ENCODE results near the gene HOXD1. TPM values are rescaled to one million over a fixed set of nuclear protein-coding genes. Genes with fewer than 3 reads are reported as not detected.

HOXD1 gene
- total RNA-seq, 1 experiment from 2014 or later = 1.3 TPM

DNA sequence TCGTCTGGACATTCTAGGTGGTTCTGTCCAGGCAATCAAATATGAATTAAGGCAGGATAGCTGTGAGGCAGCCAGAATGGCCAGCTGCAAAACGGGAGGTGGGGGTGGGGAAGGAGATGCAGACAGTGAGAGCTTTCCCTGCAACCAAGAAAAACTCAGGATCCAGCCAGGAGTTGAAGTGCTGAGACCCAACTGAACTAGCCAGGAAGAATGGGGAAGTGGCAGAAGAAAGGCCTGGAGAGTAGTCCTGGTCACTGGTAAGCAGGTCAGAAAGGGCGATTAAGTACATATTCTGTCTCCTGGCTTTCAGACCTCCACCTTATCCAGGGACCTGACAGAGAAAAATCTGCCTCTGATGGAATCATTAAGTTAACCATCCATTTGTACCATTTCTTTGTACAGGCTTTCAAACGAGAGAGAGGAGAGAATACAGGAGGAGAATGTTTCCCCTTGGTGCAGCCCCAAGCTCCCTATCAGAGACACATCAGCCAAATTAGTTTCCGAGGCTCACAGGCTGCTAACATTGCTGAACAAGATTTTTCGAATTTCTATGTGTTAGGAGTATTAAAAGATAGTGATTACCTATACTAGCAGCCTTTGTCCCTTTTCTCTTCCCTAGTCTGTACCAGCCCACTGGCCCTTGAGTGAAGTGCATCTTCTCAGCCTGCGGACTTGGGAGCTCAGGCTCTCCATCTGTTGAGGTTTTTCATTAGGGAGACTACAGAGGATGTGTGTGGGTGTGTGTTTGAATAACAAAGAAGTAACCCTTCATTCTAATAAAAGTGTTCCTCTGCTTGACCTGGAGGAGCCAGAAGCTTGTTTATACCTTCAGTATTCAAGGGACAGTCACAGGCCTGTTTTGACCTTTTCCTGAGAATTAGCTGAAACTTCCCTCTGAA lies 12.5 kb upstream of the HOXD1 start:
- in situ Hi-C loops (cut with HindIII; ENCODE audit: low sequenced_read_pairs) = no loop called here
- DNase-seq (ENCODE audit: low spot score) = no peak

DNA sequence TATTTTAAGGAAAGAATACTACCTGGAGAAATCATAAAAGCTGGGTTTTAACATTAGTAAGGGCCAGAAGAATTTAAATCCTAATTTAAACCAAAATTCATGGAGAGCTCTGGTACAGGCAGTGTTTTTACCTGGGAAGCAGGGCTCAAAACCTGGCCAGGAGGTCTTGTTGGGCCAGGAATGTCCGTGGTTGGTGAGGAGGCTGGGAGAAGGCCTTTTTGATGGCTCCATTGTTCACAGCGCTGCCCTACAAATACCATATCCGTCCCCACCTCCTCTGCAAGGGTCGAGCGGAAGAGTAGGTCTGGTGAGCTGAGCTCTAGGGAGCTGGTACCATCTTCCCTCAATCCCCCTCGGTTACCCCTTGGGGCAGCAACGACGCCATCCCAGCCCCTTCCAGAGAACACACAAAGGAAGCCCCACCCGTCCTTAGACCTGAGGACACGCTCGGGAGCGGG lies 10.9 kb upstream of the HOXD1 start:
- no peak for DNase-seq (ENCODE audit: low spot score)
- in situ Hi-C loops (cut with HindIII; ENCODE audit: low sequenced_read_pairs) = no loop called here

DNA sequence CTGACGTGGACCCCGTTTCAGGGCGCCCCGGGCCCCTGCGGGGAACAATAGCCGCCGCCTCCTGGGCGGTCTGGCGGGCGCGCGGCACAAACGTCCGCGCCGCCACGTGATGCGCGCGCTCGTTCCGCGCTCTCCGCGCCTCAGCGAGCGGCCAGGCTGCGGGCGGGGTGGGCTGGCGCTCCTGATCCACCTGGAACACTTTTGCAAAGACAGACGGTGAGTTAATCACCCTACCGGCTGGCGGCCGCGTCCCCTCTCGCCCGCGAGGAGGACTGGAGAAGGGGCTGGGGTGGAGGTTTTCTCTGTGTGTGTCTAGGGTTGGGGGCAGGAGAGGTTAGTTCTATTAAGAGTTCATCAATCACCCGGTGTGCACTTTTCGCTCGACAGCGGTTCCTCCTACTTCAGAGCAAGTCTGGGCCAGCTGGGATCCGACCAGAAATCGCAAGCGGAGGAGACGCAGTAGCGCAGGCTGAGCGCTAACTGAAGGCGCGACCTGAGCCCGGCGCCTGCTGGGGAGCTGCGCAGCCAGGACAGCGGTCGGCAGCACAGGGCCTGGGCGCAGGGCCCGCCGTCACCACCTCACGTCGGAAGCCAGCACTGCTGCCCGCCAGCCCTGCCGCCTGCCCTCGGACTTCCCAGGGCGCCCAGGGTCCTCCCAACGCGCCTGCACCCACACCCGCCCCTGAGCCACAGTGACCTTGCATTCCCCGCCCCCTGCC lies 10.3 kb upstream of the HOXD1 start:
- in situ Hi-C loops (cut with HindIII; ENCODE audit: low sequenced_read_pairs) = no loop called here
- DNase-seq (ENCODE audit: low spot score) = no peak

DNA sequence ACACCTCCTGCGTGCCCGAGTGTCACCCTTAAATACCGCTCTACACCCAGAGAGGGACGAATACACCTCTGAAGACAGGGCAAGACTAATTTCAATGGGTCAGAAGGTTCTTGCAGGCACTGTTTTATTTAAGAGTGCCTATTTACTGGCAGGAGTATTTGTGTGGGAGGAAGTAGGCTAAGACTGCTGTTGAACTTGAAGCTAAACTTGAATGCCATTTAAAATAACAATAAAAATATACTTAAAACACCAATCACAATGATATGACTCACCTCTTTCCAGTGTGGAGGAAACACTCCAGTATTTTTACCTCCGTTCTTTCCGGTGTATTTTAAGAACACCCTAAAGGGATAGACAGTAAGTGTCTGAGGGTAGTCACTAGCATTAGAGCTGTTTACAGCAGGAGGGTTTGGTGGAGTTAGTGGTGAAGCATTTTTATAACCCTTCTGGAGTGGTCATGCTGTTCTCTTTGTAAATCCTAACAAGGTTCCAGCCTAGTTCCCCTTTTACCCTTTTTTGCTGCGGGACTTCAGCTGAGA lies 9.6 kb upstream of the HOXD1 start:
- in situ Hi-C loops (cut with HindIII; ENCODE audit: low sequenced_read_pairs) = no loop called here

DNA sequence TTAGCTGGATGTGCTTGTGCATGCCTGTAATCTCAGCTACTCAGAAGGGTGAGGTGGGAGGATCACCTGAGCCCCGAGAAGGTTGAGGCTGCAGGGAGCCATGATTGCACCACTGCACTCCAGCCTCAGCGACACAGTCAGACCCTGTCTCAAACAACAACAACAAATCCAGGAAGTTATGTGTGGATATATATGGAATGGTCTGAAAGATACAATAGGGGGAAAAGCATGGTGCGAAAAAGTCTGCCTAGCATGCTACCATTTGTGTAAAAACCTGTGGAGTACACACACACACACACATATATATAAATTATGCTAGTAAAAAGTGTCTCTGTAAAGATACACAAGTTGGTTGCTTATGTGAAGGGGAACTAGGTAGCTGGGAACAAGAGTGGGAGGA lies 6.9 kb upstream of the HOXD1 start:
- no peak for DNase-seq (ENCODE audit: low spot score)
- in situ Hi-C loops (cut with HindIII; ENCODE audit: low sequenced_read_pairs) = no loop called here

More for the DNA sequence above, 9.6 kb upstream of the HOXD1 start:
- DNase-seq (ENCODE audit: low spot score) = no peak

DNA sequence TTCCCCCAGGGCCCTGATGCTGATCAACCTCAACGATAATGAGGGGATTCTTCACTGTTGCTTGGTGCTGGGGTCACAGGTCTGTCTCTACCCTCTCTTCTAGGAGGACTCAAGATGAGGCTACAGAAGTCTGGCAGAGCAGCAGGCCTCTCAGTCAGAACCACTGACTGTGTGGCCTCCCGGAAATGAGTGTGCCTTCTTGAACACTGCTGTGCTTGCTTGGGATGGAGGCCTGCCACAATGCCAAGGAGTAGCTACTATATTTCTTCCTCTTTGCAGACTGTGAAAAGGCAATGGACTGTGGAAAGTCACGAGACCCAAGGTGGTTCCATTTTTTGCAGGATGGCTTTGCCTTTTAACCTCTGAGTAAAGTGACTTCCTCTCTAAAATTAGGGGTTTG lies 5.8 kb upstream of the HOXD1 start:
- in situ Hi-C loops (cut with HindIII; ENCODE audit: low sequenced_read_pairs) = no loop called here
- DNase-seq (ENCODE audit: low spot score) = no peak

DNA sequence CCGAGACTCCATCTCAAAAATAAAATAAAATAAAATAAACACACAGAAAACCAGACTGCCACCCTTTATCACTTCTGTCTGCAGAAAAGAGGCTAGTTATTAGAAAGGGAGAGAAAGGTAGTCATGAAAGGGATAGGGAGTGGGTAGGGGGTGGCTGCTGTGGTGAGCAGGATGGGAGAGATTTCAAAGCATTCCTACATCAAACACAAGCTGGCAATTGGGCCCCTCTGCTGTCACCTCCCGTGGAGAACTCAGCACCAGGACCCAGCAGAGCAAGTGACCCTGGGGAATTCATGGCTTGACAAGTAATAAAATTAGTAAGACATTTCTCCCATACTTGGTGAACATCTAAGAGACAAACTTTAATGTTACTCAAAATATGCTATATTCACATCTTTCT lies 3.7 kb upstream of the HOXD1 start:
- in situ Hi-C loops (cut with HindIII; ENCODE audit: low sequenced_read_pairs) = no loop called here
- DNase-seq (ENCODE audit: low spot score) = no peak

DNA sequence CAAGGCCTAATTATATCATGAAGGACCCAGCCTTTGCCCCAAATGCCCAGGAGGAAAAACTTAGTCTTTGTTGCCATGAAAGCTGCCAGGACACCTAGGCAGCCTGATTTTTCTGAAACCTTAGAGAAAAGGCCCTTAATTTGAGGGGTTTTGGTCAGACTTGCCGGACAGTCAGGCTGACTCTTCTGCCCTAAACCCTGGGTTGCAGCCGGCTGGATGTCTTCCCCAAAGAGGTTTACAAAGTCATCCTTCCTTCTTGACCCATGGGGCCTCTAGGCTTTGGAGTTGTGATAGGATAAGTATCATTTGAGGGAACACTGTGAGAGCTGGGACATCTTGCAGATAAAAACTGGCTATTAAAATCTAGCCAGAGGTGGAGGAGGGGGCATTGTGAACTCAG lies 2.4 kb upstream of the HOXD1 start:
- no peak for DNase-seq (ENCODE audit: low spot score)
- in situ Hi-C loops (cut with HindIII; ENCODE audit: low sequenced_read_pairs) = no loop called here

DNA sequence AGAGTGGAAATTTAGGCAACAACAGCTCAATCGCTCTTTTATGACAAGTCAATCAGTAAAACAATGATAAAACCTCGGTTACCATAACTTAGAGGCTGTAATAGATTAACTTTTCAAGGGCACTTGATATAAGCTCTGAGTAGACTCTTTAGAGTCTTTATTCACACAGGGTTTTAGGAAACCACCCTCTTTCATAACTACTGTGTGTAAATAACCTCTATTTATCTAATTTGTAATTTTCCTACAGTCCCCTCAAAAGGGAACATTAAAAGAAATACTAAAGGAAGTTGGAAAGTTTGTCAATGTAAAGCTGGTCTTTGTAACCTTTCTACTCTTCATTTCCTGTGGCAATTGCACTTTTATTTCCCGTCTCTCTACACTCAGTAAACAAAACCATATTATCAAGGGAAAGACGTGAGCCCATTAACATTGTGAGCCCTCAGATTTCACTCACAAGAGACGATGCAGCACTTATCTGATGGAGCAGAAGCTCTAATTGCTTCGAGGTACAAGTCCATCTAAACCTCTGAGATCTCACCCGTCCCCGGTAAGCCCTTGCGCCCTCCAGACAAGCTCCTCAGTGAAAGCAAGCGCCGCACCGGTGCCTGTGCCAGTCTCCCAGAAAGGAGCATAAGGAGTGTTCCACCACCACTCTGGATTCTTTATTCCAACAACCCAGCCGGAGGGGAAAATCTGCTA lies 1.1 kb upstream of the HOXD1 start:
- in situ Hi-C loops (cut with HindIII; ENCODE audit: low sequenced_read_pairs) = no loop called here

DNA sequence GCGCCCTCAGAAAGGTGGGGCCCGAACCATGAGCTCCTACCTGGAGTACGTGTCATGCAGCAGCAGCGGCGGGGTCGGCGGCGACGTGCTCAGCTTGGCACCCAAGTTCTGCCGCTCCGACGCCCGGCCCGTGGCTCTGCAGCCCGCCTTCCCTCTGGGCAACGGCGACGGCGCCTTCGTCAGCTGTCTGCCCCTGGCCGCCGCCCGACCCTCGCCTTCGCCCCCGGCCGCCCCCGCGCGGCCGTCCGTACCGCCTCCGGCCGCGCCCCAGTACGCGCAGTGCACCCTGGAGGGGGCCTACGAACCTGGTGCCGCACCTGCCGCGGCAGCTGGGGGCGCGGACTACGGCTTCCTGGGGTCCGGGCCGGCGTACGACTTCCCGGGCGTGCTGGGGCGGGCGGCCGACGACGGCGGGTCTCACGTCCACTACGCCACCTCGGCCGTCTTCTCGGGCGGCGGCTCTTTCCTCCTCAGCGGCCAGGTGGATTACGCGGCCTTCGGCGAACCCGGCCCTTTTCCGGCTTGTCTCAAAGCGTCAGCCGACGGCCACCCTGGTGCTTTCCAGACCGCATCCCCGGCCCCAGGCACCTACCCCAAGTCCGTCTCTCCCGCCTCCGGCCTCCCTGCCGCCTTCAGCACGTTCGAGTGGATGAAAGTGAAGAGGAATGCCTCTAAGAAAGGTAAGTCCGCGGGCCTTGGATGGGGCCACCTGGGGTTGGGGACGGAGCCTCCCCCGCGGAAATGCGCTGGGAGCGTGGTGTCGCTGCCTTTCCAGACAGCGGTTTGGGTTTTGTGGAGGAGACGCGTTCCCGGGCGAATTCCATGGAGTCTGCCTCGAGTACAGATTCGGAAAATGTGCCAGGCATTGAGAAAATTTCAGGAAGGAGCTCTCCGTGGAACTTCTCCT lies 559 bp downstream of the HOXD1 start:
- DNase-seq (ENCODE audit: low spot score) = no peak
- in situ Hi-C loops (cut with HindIII; ENCODE audit: low sequenced_read_pairs) = no loop called here

More for the DNA sequence above, 1.1 kb upstream of the HOXD1 start:
- DNase-seq (ENCODE audit: low spot score) = no peak

DNA sequence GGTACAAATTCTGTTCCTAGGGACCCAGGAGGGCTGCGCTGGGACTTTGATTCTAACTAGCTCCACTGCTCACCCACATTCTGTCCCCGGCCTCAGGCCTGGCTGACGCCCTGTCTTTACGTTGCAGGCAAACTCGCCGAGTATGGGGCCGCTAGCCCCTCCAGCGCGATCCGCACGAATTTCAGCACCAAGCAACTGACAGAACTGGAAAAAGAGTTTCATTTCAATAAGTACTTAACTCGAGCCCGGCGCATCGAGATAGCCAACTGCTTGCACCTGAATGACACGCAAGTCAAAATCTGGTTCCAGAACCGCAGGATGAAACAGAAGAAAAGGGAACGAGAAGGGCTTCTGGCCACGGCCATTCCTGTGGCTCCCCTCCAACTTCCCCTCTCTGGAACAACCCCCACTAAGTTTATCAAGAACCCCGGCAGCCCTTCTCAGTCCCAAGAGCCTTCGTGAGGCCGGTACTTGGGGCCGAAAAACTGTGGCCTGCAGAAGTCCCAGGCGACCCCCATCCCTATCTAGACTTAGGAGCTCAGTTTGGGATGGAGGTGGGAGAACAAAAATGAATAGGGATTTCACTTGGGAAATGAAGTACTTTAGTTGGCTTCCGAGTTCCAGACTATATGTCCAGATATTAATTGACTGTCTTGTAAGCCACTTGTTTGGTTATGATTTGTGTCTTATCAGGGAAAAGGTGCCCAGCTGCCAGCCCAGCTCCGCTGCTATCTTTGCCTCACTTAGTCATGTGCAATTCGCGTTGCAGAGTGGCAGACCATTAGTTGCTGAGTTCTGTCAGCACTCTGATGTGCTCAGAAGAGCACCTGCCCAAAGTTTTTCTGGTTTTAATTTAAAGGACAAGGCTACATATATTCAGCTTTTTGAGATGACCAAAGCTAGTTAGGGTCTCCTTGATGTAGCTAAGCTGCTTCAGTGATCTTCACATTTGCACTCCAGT lies 1.5 kb downstream of the HOXD1 start:
- DNase-seq (ENCODE audit: low spot score) = no peak
- in situ Hi-C loops (cut with HindIII; ENCODE audit: low sequenced_read_pairs) = no loop called here

DNA sequence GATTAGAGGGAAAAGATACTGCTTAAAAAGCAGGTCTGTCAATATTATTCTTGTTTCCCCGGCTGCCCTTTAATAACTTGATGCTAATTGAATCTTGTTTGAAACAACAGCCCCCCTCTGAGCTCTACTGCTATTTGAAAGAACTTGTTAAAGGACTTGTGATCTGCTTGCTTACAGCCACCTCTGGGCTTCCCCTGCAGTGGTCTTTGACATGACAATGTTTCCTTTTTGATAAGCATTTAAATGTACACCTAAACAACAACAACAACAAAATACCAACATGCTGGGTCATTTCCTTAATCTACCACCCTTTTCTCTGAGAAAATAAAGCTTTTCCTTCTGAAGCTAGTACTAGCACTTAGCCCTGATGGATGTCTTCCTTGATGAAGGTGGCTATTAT lies 3.9 kb downstream of the HOXD1 start:
- no peak for DNase-seq (ENCODE audit: low spot score)

DNA sequence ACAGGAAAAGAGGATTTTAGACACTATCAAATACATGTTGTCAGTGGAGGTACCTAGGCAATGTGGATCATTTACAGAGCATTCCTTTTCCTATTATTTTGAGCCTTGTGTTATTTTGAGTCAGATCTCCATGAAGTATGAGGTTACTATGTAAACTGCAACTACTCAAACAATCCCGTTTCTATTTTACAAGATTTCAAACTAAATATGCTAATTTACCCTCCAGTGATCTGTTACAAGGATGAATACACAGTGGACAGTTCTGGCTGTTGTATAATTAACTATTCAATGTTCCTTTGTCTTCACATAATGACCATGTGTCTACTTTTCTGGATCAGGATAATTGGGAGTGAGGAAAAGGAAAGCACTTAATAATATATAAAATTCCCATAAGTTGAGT lies 4.6 kb downstream of the HOXD1 start:
- DNase-seq (ENCODE audit: low spot score) = no peak
- in situ Hi-C loops (cut with HindIII; ENCODE audit: low sequenced_read_pairs) = no loop called here

More for the DNA sequence above, 3.9 kb downstream of the HOXD1 start:
- in situ Hi-C loops (cut with HindIII; ENCODE audit: low sequenced_read_pairs) = no loop called here

DNA sequence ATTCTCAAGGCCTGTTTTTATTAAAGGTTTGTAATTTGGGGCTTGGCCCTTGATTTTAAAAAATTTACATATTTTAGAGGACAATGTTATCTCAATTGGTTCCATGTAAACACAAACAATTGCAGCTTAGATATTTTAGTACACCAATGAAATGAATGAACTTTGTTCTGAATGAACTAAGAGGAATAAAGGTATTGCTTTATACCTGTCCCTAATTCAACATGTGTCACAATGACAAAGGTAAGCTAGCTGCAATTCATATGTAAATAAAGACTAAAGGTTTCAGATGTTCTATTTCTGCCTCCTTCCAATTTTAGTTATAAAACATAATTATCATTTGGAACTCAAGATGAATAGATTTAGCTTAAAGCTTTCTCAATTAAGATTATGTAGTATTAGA lies 11.4 kb downstream of the HOXD1 start:
- no peak for DNase-seq (ENCODE audit: low spot score)
- in situ Hi-C loops (cut with HindIII; ENCODE audit: low sequenced_read_pairs) = no loop called here

DNA sequence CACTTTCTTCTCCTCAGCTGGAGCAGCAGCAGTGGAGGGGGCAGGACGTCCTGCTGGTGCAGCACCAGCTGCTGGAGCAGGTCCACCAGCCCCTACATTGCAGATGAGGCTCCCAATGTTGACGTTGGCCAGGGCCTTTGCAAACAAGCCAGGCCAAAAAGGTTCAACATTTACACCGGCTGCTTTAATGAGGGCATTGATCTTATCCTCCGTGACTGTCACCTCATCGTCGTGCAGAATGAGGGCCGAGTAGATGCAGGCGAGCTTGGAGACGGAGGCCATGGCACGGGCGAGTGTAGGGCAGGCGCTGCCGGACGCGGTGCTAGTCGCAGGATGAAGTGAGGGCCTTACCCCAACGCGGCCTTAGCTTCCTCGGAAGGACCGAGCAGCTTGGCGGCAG lies 12.5 kb downstream of the HOXD1 start:
- in situ Hi-C loops (cut with HindIII; ENCODE audit: low sequenced_read_pairs) = no loop called here
- no peak for DNase-seq (ENCODE audit: low spot score)

DNA sequence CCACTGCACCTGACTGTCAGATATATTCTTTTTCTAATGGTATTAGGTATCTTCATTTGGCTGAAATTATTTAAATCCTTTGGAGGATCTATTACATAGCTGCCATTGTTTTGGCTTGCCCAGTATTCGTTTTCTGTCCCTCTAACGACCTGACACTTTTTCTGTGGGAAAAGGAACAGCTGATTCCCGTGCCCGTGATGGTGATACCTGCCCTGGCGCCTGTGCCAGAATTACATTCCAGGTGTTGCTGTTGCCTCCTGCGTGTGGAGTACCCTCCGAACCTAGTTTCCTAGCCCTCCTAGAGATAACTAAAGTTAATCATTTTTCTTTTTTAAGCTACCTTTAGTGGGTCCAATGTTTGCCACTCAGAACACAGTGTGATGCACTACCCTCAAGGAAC lies 14.0 kb downstream of the HOXD1 start:
- in situ Hi-C loops (cut with HindIII; ENCODE audit: low sequenced_read_pairs) = no loop called here
- no peak for DNase-seq (ENCODE audit: low spot score)

DNA sequence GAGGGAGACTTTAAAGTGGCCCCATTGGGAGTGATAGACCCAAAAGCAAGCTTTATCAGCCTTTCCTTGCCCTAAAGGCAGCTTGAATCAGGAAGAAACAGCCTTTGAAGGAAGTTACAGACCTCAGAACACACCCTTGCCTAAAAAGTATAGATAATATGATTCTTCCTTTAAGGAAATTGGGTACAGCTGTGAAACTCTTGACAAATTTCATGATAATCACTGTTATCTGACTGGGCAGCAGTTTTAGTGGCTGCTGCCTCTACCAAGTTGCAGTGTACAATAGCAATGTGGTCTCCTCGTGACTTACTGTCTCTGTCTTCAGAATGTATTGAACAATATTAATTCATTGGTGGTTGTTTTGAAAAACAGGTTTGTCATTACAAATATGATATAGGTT lies 16.7 kb downstream of the HOXD1 start:
- in situ Hi-C loops (cut with HindIII; ENCODE audit: low sequenced_read_pairs) = no loop called here

DNA sequence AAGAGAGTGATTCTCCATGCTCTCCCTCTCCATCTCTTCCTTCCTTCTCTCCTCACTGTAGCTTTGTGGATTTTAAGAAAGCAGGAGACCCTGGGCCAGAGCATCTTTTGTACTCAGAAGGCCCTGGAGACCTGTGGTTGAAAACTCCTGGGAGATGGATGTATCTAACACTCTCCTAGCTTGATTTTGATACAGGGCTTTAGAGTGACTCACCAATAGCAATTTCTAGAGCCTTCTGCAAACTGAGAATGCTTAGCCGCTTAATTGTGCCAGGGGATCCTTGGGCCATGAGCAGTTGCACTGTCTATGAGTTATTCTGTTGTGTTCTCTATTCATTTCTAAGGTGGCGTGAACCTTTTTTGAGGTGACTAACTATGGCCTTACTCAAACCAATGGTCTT lies 17.7 kb downstream of the HOXD1 start:
- in situ Hi-C loops (cut with HindIII; ENCODE audit: low sequenced_read_pairs) = no loop called here
- no peak for DNase-seq (ENCODE audit: low spot score)

More for the DNA sequence above, 16.7 kb downstream of the HOXD1 start:
- DNase-seq (ENCODE audit: low spot score) = no peak
